HUES48 (cell line): ENCODE data around the gene UGT1A3.

Experiments
- H3K27ac ChIP-seq: one replicate; pipeline ENCODE4 v1.7.0; 2013; ENCODE audit warnings: low read depth, low read length, inconsistent platforms
- H3K27me3 ChIP-seq: 2 replicates; pipeline ENCODE4 v1.6.1; 2013; ENCODE audit warnings: mild to moderate bottlenecking, low read length; ENCODE audit not compliant: control insufficient read depth, insufficient read depth
- H3K36me3 ChIP-seq: 2 replicates; pipeline ENCODE4 v1.6.1; 2013; ENCODE audit warnings: low read length; ENCODE audit not compliant: control insufficient read depth, insufficient read depth
- H3K4me1 ChIP-seq: 2 replicates; pipeline ENCODE4 v1.6.1; 2013; ENCODE audit warnings: mild to moderate bottlenecking, low read length; ENCODE audit not compliant: control insufficient read depth, insufficient read depth
- H3K4me3 ChIP-seq: 2 replicates; pipeline ENCODE4 v1.5.1; 2013; ENCODE audit warnings: mild to moderate bottlenecking, low read depth, low read length
- H3K9ac ChIP-seq: 2 replicates; pipeline ENCODE4 v1.6.1; 2013; ENCODE audit warnings: mild to moderate bottlenecking, low read depth, low read length, moderate library complexity
- H3K9me3 ChIP-seq: 2 replicates; pipeline ENCODE4 v1.6.1; 2013; ENCODE audit warnings: low read length; ENCODE audit not compliant: control insufficient read depth, insufficient read depth

The UGT1A3 gene

DNA sequence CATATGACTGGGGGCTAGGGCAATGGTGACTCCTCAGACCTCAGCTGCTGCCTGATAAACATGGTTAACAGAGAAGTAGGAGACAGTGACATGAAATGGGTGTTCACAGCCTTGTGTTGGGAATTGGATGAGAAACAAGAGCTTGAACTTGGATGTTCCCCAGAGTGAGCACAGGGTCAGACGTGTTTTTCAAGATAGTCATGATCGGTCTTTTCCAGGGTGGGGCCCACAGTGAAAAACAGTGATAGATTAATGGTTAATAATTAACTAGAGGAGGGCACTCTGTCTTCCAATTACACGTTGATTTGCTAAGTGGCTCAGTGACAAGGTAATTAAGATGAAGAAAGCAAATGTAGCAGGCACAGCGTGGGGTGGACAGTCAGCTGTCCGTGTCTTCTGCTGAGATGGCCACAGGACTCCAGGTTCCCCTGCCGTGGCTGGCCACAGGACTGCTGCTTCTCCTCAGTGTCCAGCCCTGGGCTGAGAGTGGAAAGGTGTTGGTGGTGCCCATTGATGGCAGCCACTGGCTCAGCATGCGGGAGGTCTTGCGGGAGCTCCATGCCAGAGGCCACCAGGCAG is at the start of gene UGT1A3:
Gene UGT1A3 (plus strand): TSS at position 320 of the 579 bp plus-strand sequence. CDS start 85 bp downstream, at position 405.
- H3K27ac ChIP-seq, result no peak within 1 kb of the TSS
- H3K27me3 ChIP-seq, result no peaks in the 10 kb centered on the region
- H3K4me3 ChIP-seq, result no peak within 1 kb of the TSS
- H3K9ac ChIP-seq, result no peak within 1 kb of the TSS
- H3K4me1 ChIP-seq, result no peaks in the 10 kb centered on the region
- peaks cover 22% of the 10 kb centered on the region for H3K9me3 ChIP-seq
- no peaks in the 10 kb centered on the region for H3K36me3 ChIP-seq

DNA sequence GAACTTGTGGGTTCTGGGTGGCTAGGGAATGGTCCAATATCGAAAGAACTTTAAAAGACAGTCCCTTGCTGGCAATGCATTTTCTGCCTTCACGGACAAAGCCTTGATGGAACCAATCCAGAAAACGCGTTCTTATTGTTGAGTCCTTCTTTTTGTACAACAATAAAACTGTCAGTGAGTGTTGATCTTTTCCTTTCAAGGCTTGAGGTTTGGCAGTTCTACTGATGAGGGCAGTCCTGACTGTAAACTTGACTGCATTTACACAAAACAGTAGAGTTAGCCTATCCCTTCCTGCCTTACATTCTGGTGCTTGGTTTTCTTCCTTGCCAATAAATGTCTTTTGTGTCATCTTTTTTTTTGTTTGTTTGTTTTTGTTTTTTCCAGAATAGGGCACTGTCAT is 49.6 kb upstream of the UGT1A3 start:
- no peaks in the 10 kb centered on the region for H3K4me1 ChIP-seq
- no peak overlapping the region for H3K4me3 ChIP-seq
- no peaks in the 10 kb centered on the region for H3K9me3 ChIP-seq
- H3K27me3 ChIP-seq, result no peaks in the 10 kb centered on the region
- H3K9ac ChIP-seq, result no peak overlapping the region
- H3K36me3 ChIP-seq, result no peaks in the 10 kb centered on the region
- no peak overlapping the region for H3K27ac ChIP-seq

DNA sequence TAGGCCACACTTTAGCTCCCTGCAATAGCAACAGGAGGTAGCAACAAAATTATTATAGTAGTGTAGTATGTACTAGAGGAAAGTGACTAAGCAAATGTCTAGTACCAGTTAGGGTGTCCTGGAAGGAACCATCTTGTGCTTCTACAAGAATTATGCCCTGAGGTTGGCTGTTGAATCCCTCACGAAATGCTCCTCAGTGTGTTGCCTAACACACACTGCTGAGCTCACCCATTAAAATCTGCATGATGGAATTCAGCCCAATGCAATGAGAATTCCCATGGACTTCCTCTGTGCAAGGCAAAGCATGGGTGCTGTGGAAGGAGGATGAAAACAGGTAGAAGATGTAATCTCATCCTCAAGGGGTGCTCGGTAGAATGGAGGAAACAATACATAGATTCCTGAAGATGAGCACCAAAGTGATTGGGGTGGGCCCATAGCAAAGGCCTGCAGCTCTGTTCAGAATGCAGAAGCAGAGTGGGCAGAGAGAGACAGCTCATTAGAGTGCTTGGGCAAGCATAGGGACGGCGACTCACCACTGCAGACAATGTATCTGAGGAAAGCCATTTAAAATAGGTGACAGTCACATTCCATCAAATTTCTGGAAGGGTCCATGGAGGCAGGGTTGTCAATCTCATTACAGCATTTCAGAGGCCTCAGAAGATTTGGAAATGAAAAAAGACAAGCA is 48.3 kb upstream of the UGT1A3 start:
- Histone ChIP-seq H3K9me3 (no peaks in the 10 kb centered on the region), H3K27me3 (no peaks in the 10 kb centered on the region), H3K36me3 (no peaks in the 10 kb centered on the region), H3K4me3 (no peak overlapping the region), H3K4me1 (no peaks in the 10 kb centered on the region), H3K27ac (no peak overlapping the region), H3K9ac (no peak overlapping the region)

DNA sequence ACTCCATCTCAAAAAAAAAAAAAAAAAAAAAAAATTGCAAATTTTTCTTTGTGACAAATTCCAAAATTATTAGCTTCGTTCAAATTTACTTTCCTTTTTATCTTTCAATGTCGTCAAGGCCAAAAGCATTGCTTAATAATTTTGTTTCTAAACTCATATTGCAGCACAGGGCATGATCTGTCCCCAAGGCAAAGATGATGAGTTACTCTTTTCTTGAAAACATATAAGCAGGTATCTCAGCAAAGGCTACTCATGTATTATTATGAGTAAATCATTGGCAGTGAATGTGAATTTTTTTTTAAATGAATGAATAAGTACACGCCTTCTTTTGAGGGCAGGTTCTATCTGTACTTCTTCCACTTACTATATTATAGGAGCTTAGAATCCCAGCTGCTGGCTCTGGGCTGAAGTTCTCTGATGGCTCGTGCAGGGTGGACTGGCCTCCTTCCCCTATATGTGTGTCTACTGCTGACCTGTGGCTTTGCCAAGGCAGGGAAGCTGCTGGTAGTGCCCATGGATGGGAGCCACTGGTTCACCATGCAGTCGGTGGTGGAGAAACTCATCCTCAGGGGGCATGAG is 47.2 kb upstream of the UGT1A3 start, which contains the start of gene UGT1A7:
Gene UGT1A7 (plus strand): TSS at position 381 of the 579 bp plus-strand sequence. CDS start 37 bp downstream, at position 418.
- H3K4me1 ChIP-seq, result no peaks in the 10 kb centered on the region
- H3K27ac ChIP-seq, result no peak within 1 kb of the TSS
- no peaks in the 10 kb centered on the region for H3K27me3 ChIP-seq
- H3K9me3 ChIP-seq, result no peaks in the 10 kb centered on the region
- no peaks in the 10 kb centered on the region for H3K36me3 ChIP-seq
- no peak within 1 kb of the TSS for H3K4me3 ChIP-seq
- H3K9ac ChIP-seq, result no peak within 1 kb of the TSS

DNA sequence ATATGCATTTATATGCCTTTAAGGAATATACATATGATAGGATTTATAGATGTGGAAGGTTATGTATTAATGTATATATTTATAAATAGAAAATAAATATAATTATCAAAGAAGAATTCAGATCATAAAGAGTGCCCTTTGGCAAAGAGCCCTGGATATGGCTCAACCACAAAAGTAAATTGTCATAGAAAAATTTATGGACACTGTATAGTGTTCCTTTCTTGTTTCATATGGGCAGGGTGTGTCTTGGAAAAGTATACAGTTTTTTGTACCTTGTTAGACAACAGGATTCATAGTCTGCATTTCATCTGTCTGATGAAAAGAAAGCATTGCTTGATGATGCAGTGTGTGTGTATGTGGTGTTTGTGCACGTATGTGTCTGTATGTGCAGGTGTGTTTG is 44.2 kb upstream of the UGT1A3 start:
- Histone ChIP-seq H3K4me1 (0 out of 2 replicates have a peak, but pooled peaks cover 3% of the 10 kb centered on the region), H3K9me3 (no peaks in the 10 kb centered on the region), H3K36me3 (no peaks in the 10 kb centered on the region), H3K4me3 (no peak overlapping the region), H3K27ac (no peak overlapping the region), H3K9ac (no peak overlapping the region), H3K27me3 (no peaks in the 10 kb centered on the region)

DNA sequence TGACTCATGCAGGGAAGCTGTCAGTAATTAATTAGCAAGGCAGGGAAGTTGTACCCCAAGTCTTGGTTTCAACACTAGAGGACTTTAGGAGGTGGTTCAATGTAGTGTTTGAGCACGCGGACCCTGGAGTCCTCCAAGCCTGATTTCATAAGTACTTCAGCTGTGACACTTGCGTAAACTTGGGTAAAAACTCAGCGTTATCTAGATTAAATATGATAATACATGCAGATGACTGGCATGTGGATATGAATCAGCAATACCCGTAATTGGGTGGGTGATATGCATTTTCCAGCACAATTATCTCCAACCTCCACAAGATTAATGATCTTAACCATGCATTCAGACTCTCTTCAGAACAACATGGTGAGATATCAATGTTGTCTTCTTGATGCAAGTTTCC is 41.9 kb upstream of the UGT1A3 start:
- H3K36me3 ChIP-seq, result no peaks in the 10 kb centered on the region
- H3K9ac ChIP-seq, result no peak overlapping the region
- H3K4me1 ChIP-seq, result peaks cover 3% of the 10 kb centered on the region; the same call in 1 of the 2 replicates
- H3K27ac ChIP-seq, result no peak overlapping the region
- H3K27me3 ChIP-seq, result no peaks in the 10 kb centered on the region
- H3K4me3 ChIP-seq, result no peak overlapping the region
- no peaks in the 10 kb centered on the region for H3K9me3 ChIP-seq

DNA sequence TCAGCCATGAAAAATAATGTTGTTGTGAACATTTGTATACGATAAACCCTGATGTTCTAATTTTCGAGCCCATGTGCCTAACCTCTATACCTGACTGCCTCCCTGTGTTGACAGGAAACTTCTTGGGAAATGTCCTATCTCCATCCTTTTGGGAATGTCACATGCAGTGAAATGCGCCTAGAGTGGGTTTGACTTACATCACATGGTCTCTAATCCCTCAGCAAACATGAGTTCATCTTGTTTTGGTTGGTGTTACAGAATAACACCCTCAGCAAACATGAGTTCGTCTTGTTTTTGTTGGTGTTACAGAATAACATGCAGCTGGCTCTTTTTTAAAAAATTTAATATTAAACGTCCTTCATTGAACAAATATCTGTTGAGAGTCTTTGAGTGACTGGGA is 40.5 kb upstream of the UGT1A3 start:
- no peaks in the 10 kb centered on the region for H3K27me3 ChIP-seq
- no peaks in the 10 kb centered on the region for H3K9me3 ChIP-seq
- H3K27ac ChIP-seq, result no peak overlapping the region
- H3K9ac ChIP-seq, result no peak overlapping the region
- no peak overlapping the region for H3K4me3 ChIP-seq
- H3K4me1 ChIP-seq, result peaks cover 3% of the 10 kb centered on the region; the same call in 1 of the 2 replicates
- H3K36me3 ChIP-seq, result no peaks in the 10 kb centered on the region

DNA sequence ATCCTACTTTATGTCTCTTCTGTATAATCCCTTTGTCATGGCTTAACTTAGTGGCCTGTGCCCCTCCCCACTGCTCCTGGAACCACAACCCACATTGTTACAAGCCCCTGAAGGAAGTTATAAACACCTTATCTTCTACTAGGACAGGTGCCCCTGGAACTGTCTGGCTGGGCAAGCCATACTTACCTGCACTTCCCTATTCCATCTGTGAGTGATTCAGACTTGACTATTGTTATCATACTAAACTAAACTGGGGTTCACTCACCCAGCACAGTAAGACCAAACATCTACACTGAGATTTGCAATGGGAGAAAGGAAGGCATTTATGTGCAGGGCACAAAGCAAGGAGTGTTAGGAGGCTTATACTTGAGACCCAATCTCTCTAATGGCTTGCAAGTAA is 39.8 kb upstream of the UGT1A3 start:
- no peak overlapping the region for H3K27ac ChIP-seq
- no peak overlapping the region for H3K9ac ChIP-seq
- H3K4me1 ChIP-seq, result peaks cover 3% of the 10 kb centered on the region; the same call in 1 of the 2 replicates
- no peaks in the 10 kb centered on the region for H3K9me3 ChIP-seq
- H3K27me3 ChIP-seq, result no peaks in the 10 kb centered on the region
- no peaks in the 10 kb centered on the region for H3K36me3 ChIP-seq
- no peak overlapping the region for H3K4me3 ChIP-seq

DNA sequence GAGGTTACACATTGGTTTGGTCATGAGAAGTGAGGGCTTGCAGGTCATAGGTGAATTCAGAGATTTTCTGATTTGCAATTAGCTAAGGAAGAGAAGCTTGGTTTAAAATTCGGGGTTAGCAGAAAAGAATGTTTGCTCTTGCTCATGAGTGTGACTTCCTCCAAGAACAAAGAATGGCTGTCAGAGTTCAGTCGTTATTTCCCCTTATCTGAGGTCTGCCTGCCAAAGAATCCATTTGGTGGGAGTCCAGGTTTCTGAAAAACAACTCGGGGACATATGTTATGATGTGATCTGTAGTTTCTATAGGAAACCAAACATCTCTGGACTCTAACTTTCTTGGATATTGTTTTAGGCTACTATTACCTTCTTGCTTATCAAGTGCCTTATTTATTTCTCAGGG is 39.3 kb upstream of the UGT1A3 start:
- H3K36me3 ChIP-seq, result no peaks in the 10 kb centered on the region
- H3K4me1 ChIP-seq, result peaks cover 3% of the 10 kb centered on the region; the same call in 1 of the 2 replicates
- no peak overlapping the region for H3K9ac ChIP-seq
- H3K9me3 ChIP-seq, result no peaks in the 10 kb centered on the region
- H3K27ac ChIP-seq, result no peak overlapping the region
- no peaks in the 10 kb centered on the region for H3K27me3 ChIP-seq
- H3K4me3 ChIP-seq, result no peak overlapping the region

DNA sequence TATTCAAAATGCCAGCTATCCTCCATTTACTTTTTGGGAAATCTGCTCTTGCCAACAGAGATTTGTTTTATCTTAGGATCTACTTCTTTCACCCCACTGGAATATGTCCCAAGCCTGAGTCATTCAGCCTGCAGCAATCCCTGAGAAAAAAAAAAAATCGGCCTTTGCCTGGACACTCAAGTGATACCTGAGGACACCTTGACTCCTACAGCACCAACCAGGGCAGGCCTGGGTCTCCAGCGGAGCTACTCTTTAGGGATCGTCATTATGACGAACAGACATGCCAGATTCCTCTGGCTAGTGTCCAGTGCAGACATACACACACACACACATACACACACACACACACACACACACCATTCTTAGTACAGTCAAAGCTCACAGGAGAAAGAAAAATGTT is 38.4 kb upstream of the UGT1A3 start:
- Histone ChIP-seq H3K4me3 (no peak overlapping the region), H3K36me3 (no peaks in the 10 kb centered on the region), H3K4me1 (peaks cover 3% of the 10 kb centered on the region; the same call in 1 of the 2 replicates), H3K27me3 (no peaks in the 10 kb centered on the region), H3K27ac (no peak overlapping the region), H3K9me3 (no peaks in the 10 kb centered on the region), H3K9ac (no peak overlapping the region)
